Fibroblast of pulmonary artery (primary cell): Measurements from ENCODE around the gene RBP4.

Source experiments
- DNase-seq: peaks from one replicate; pipeline ENCODE4 v3.0.0-alpha.2; 2010; ENCODE audit warnings: low read depth
- H3K4me3 ChIP-seq: replicated peaks from 2 replicates; pipeline ENCODE4 v1.5.1; 2011; ENCODE audit warnings: low read depth, mild to moderate bottlenecking, control low read depth, low read length, moderate library complexity
- TF ChIP-seq, protein P1 (sequence below): IDR thresholded peaks from 2 replicates; pipeline ENCODE4 v1.5.1; 2011; ENCODE audit warnings: mild to moderate bottlenecking, control low read depth, low read length, inconsistent platforms; ENCODE audit errors: missing control alignments

Gene RBP4

GRCh38 chr10:93591065-93591808, 9.8 kb downstream of the RBP4 start:
- TF ChIP-seq, protein P1, sequence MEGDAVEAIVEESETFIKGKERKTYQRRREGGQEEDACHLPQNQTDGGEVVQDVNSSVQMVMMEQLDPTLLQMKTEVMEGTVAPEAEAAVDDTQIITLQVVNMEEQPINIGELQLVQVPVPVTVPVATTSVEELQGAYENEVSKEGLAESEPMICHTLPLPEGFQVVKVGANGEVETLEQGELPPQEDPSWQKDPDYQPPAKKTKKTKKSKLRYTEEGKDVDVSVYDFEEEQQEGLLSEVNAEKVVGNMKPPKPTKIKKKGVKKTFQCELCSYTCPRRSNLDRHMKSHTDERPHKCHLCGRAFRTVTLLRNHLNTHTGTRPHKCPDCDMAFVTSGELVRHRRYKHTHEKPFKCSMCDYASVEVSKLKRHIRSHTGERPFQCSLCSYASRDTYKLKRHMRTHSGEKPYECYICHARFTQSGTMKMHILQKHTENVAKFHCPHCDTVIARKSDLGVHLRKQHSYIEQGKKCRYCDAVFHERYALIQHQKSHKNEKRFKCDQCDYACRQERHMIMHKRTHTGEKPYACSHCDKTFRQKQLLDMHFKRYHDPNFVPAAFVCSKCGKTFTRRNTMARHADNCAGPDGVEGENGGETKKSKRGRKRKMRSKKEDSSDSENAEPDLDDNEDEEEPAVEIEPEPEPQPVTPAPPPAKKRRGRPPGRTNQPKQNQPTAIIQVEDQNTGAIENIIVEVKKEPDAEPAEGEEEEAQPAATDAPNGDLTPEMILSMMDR, result no peak
- no peak for DNase-seq
- no peak overlapping the region for H3K4me3 ChIP-seq

- no peak for DNase-seq
- TF ChIP-seq, protein P1, result no peak
- H3K4me3 ChIP-seq, result no peak overlapping the region
These were observed 10.4 kb downstream of the RBP4 start for GRCh38 chr10:93590638-93591037.

- no peak for DNase-seq
- TF ChIP-seq, protein P1, result no peak
- no peak overlapping the region for H3K4me3 ChIP-seq
These were observed 11.1 kb downstream of the RBP4 start for GRCh38 chr10:93589648-93590562.

- TF ChIP-seq, protein P1, result no peak
- no peak for DNase-seq
- H3K4me3 ChIP-seq, result no peak overlapping the region
These were observed 16.6 kb downstream of the RBP4 start for GRCh38 chr10:93584445-93584844.

DNA sequence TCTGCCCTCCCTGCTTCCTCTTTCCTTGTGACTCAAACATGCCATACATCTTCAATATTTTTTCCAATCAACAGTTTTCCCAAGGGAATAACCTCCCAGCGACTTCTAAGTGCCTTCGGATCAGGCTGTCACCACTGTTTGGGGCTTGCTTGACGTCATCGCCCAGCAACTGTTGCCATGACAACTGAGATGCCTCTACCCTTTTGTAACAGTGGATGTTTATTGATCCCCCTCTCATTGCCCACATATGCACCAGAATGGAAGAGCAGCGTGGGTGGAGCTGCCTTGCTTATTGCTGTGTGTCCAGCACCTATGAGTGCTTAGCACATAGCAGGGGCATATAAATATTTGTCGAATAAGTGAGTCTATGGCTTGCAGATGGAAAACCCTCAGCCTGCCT, 20.2 kb downstream of the RBP4 start:
- peak; percentile 14 for DNase-seq
- H3K4me3 ChIP-seq, result no peak overlapping the region

DNA sequence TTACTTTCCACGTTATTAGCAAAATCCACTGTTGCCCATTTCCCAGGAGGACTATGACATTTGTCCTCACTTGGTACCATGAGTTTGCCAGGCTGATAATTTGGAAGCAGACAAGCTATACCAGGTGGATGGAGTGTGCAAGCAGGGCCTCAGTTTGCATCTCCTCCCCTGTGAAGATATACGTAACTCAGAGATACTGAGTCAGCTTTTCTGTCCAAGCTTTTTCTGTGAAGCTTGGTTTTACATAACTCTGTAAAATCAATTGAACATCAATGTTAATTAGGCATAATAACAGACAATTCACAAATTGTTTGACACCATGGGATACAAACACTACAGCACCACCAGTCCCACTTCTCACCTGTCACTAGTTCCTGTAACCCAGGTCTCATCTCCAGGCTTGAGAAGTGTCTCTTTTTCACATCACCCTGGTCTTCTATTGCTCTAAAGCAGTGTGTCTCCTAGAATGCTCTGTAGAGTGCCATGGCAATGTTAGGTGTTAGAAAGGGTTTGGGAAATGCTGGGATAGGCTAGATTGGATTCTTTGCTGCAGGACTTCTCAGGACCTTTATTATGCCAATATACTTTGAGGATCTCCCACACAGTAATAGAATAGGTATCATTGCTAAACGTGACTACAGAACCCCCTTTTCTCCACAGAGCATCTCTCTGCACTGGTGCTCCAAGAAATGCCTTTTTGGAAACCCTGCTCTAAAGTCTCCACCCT, 20.9 kb downstream of the RBP4 start:
- no peak for DNase-seq
- H3K4me3 ChIP-seq, result no peak overlapping the region
- TF ChIP-seq, protein P1, result no peak

More for the DNA sequence above, 20.2 kb downstream of the RBP4 start:
- TF ChIP-seq, protein P1, result no peak
